Muscle of leg (tissue), 11 donors: ENCODE data around the gene ZPLD1. TPM values are rescaled to one million over a fixed set of nuclear protein-coding genes. Genes with fewer than 3 reads are reported as not detected.
A peak's percentile ranks its signal among the peaks of the same experiment; 100 is the strongest.

ENCODE experiments used
- DNase-seq: peaks from one replicate; pipeline ENCODE4 v3.0.0; 2013
- H3K27ac ChIP-seq: one replicate; pipeline ENCODE4 v1.5.1; 2013; ENCODE audit warnings: mild to moderate bottlenecking, low read length, control low read depth
- H3K27me3 ChIP-seq: one replicate; pipeline ENCODE4 v1.6.1; 2013; ENCODE audit warnings: low read length; ENCODE audit not compliant: control insufficient read depth, insufficient read depth
- H3K36me3 ChIP-seq: one replicate; pipeline ENCODE4 v1.6.1; 2013; ENCODE audit warnings: low read length; ENCODE audit not compliant: control insufficient read depth, insufficient read depth
- H3K4me1 ChIP-seq: one replicate; pipeline ENCODE4 v1.6.1; 2013; ENCODE audit warnings: low read length; ENCODE audit not compliant: control insufficient read depth, insufficient read depth
- H3K4me3 ChIP-seq: one replicate; pipeline ENCODE4 v1.5.1; 2013; ENCODE audit warnings: low read length, control low read depth
- H3K9me3 ChIP-seq: replicated peaks from 2 replicates; pipeline ENCODE4 v1.6.1; 2013; ENCODE audit warnings: low read depth, low read length; ENCODE audit not compliant: control insufficient read depth
- WGBS: methylation state at CpG from one replicate; pipeline ENCODE4 v1.1.5; 2013; ENCODE audit warnings: missing lambda C conversion rate; ENCODE audit not compliant: insufficient coverage; 5-methylcytosine and 5-hydroxymethylcytosine counted together
- polyA plus RNA-seq, 8 donors: library from polyadenylated mRNA; unstranded; fragments of 120-200 nt; gene quantifications; one replicate each; pipeline versions ENCODE4 v1.2.1 to v1.2.3, GENCODE V29; 2013; ENCODE audit warnings: inconsistent platforms in 1 of 8, low replicate concordance in 1 of 8; ENCODE audit not compliant: insufficient read length in 8 of 8, insufficient read depth in 1 of 8
- total RNA-seq: library from RNA; stranded (reverse); fragments of 120-200 nt; gene quantifications from one replicate; pipeline ENCODE4 v1.2.4, GENCODE V29; 2013

Gene ZPLD1
- total and polyA plus RNA-seq, 9 donors = under 0.01 to 0.06 (median 0.05) TPM; not detected in 5

DNA sequence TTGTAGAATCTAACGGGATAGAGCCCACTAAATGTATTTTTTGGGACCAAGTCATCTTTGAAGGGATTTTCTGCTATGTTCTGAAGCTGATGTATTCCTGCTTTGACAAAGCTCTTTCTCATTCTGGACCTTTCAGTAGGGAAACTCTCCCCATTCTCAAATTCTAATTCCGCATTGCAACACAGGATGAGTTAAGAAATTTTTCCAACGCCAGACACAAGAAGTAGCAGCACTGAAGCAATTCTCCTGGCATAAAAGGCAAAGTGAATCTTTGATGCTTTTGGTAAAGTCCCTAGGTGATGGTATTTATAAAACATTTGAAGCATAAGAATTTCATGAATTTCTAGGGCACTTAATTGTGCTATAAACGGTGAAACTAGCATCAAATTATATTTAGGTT, 76.8 kb downstream of the ZPLD1 start:
- Histone ChIP-seq H3K27me3 (no peaks in the 10 kb centered on the region), H3K36me3 (no peaks in the 10 kb centered on the region), H3K4me1 (no peaks in the 10 kb centered on the region), H3K4me3 (no peak overlapping the region), H3K27ac (no peak overlapping the region), H3K9me3 (no peaks in the 10 kb centered on the region)
- DNase-seq = no peak
- no CpG with 5 or more reads among the region's 4 CpGs for WGBS

DNA sequence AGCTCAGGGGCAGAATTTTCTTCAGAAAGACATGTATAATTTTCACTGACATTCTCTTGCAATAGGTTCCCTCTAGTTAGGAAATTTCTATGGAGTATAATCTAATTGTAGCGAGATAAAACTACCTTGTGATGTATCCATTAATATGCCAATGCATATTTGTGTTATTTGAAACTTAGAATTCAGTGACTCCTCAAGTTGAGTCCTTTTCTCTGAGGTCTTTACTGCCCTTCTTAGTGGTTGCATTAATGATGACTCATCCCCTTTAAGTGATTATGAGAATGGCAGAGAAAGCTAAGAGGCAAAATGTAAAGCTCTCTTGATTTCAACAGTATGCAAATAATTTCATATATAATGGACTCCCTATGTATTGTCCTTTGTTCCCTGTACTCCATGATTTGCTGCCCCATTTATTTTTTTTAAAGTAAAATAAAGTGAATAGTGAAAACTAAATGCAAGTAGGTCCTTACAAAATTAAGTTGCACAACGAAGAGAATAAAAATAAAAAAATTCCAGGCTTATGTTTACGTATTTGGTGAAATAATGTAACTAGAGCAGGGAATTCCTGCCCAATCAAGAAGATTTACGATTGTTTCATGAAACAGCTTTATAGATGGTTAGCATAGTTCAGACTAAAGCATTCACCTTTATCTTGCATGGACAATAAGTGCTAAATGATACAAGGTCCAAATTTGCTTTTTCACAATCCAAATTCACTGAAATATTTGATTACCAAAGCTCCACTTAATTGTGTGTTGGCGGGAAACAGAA, 78.1 kb downstream of the ZPLD1 start:
- H3K4me3 ChIP-seq = no peak overlapping the region
- no peaks in the 10 kb centered on the region for H3K36me3 ChIP-seq
- no peaks in the 10 kb centered on the region for H3K27me3 ChIP-seq
- no CpG with 5 or more reads among the region's 5 CpGs for WGBS
- H3K4me1 ChIP-seq = no peaks in the 10 kb centered on the region
- no peaks in the 10 kb centered on the region for H3K9me3 ChIP-seq
- no peak for DNase-seq
- H3K27ac ChIP-seq = no peak overlapping the region

DNA sequence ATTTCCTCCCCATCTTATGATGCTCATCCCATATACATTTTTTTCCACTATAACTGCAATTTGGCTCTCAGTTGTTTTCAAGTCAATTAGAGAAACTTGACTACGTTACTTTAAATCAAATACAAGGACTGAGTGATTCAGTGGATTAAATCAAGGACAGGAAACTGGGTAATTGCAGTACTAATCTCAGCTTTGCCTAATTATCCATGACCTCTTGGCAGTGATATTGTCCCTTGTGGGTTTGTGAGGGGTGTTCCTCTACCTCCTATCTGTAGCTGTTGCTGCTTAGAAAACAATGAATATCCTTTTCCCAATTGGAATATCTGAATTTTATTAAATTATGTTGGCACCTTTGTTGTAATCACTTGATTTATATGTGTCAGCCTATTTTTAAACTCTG, 79.4 kb downstream of the ZPLD1 start:
- H3K27ac ChIP-seq = no peak overlapping the region
- no peaks in the 10 kb centered on the region for H3K9me3 ChIP-seq
- no peaks in the 10 kb centered on the region for H3K36me3 ChIP-seq
- DNase-seq = peak; percentile 3
- no peaks in the 10 kb centered on the region for H3K27me3 ChIP-seq
- no CpG with 5 or more reads among the region's 1 CpG for WGBS
- H3K4me1 ChIP-seq = no peaks in the 10 kb centered on the region
- H3K4me3 ChIP-seq = no peak overlapping the region

DNA sequence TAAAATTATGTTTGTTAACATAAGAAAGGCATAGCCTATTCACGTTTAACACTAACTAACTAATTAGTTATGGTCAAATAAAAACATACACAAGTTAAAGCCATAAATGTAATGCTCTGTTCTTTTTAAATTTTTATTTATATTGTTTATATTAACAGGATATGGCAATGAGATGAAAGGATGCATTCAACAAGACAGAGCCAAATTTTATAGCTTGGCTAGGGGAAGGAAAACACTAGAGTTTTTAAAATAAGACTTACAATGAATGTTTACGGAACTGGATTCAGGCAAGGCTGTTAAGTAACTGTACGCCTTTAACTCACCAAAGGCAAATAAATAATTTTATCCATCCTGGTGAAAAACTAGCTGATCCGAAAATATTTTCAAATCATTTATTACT, 86.4 kb downstream of the ZPLD1 start:
- Histone ChIP-seq H3K27me3 (no peaks in the 10 kb centered on the region), H3K4me1 (no peaks in the 10 kb centered on the region), H3K27ac (no peak overlapping the region), H3K9me3 (no peaks in the 10 kb centered on the region), H3K4me3 (no peak overlapping the region), H3K36me3 (no peaks in the 10 kb centered on the region)
- DNase-seq = no peak
- WGBS = no CpG with 5 or more reads among the region's 4 CpGs

DNA sequence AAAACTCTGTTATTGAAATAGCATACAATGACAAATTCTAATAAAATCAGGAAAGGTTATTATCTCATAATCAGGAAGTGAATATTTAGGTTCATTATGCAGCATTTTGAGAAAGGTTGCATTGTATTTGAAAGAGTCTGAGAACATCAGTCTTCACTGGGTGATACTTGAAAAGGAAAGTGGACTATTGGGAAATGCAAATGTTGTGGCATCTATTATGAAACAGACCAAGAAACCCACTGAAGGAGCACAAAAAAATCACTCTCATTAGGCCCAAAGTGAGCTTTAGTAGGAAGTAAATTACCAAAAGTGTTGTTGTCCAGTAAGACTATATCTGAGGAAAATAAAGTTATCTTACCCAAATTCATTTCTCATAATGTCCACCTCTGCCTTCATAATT, 90.8 kb downstream of the ZPLD1 start:
- H3K36me3 ChIP-seq = no peaks in the 10 kb centered on the region
- no peaks in the 10 kb centered on the region for H3K4me1 ChIP-seq
- no peak overlapping the region for H3K27ac ChIP-seq
- no peaks in the 10 kb centered on the region for H3K27me3 ChIP-seq
- no peak overlapping the region for H3K4me3 ChIP-seq
- DNase-seq = no peak
- H3K9me3 ChIP-seq = no peaks in the 10 kb centered on the region

DNA sequence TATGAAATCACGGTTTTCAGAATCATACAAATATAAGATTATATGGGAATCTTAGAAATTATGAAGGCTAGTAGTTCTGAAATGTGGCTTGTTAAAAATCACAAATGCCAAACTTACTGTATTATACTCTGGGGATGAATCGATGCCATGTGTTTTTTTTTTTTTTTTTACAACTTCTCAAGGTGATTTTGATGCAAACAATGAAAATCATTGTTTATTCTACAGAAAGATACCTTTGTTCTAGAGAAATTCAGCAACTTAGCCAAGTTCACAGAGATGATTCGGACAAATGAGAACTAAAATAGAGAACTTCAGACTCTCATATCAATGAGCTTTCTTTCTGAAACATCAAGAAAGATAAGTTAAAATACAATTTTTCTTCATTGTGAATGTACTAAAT, 92.0 kb downstream of the ZPLD1 start:
- DNase-seq = no peak
- Histone ChIP-seq H3K36me3 (no peaks in the 10 kb centered on the region), H3K27me3 (no peaks in the 10 kb centered on the region), H3K4me1 (no peaks in the 10 kb centered on the region), H3K27ac (no peak overlapping the region), H3K9me3 (no peaks in the 10 kb centered on the region), H3K4me3 (no peak overlapping the region)
- no CpG with 5 or more reads among the region's 3 CpGs for WGBS

DNA sequence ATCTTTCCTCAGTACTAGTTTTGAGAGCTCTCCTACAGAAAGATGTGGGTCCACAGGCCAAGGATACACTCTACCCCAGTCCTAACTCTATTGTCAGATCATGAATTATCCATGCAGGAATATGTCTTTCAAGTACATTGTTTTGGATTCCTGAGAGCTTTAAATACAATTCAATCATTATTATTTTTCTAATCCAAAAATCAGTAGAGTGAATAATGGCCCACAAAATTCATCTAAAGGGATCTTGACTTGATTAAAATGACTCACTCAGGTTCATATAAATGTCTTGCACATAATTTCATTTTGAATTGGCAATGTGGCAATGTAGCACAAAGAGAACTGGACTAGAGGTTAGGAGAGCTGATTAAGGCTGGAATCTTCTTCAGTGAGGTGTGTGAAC, 93.9 kb downstream of the ZPLD1 start:
- Histone ChIP-seq H3K27me3 (no peaks in the 10 kb centered on the region), H3K36me3 (no peaks in the 10 kb centered on the region), H3K9me3 (no peaks in the 10 kb centered on the region), H3K4me1 (no peaks in the 10 kb centered on the region), H3K4me3 (no peak overlapping the region), H3K27ac (no peak overlapping the region)
- no peak for DNase-seq
